Measurements from ENCODE around the gene UBR7.

DNA sequence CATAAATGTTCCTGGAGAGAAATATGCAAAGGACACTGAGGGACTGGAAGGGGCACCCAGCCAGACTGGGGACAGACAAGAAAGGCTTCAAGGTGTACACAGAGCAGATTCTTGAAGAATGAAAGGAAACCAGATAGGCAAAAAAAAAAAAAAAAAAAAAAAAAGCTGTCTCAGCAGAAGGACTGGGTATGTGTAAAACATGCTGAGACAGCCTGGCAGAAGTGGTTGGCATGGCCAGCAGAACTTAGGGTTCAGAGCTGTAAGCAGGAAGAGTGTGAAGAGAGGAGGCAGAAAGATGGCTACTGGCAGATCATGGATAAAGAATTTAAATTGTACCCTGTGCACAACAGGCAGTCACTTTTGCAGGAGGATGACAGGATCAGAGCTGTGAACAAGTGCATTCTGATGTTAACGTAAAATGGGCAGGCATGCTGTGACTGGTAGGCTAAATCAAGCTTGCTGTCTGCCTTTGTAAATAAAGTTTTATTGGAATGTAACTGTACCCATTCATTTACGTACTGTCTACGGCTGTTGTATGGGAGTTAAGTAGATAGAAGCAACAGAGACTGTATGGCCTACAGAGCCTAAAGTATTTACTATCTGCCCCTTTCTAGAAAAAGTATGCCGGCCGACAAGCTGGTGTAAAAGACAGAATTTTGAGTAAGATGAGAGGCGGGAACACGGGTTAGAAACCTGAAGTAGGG lies 42.2 kb downstream of the UBR7 start:
- TF ChIP-seq ZNF274 (IDR thresholded peaks at IDR 0.05; ENCODE audit: low read depth, low read length): no peak
- TF ChIP-seq YY1 (IDR thresholded peaks at IDR 0.05; ENCODE audit: insufficient read depth, insufficient read length): no peak
- TF ChIP-seq SUZ12 (IDR thresholded peaks at IDR 0.05; ENCODE audit: extremely low read depth, insufficient read depth, insufficient read length): no peak
